DND-41 (cell line): ENCODE data around the gene HMCN1.

Source experiments
- ATAC-seq: fragments of 200-7000 bp; cut with Tn5 transposase; 3 replicates; pipeline ENCODE4 v1.9.1; 2021; ENCODE audit warnings: low read depth; ENCODE audit not compliant: insufficient read depth
- DNase-seq: peaks from one replicate; pipeline ENCODE4 v3.0.0-alpha.2; 2020
- H2AFZ ChIP-seq: 2 replicates; pipeline ENCODE4 v1.6.0; 2012; ENCODE audit warnings: low read depth, low read length
- H3K27ac ChIP-seq: 2 replicates; pipeline ENCODE4 v1.5.1; 2012; ENCODE audit warnings: low read length, inconsistent platforms
- H3K27me3 ChIP-seq: fragments of 200-600 bp; sonication (generic); 2 replicates; pipeline ENCODE4 v1.6.0; 2012; ENCODE audit warnings: low read length, mild to moderate bottlenecking, inconsistent platforms; ENCODE audit not compliant: insufficient read depth, poor library complexity
- H3K36me3 ChIP-seq: 2 replicates; pipeline ENCODE4 v1.5.1; 2012; ENCODE audit warnings: low read length, inconsistent platforms; ENCODE audit not compliant: insufficient read depth
- H3K4me1 ChIP-seq: 2 replicates; pipeline ENCODE4 v1.5.1; 2012; ENCODE audit warnings: mild to moderate bottlenecking, low read length; ENCODE audit not compliant: insufficient read depth
- H3K4me2 ChIP-seq: 2 replicates; pipeline ENCODE4 v1.6.0; 2012; ENCODE audit warnings: mild to moderate bottlenecking, moderate library complexity, low read length, inconsistent platforms; ENCODE audit not compliant: insufficient read depth
- H3K4me3 ChIP-seq, 2 experiments: fragments of 200-600 bp in 1 of 2; shearing (Covaris generic) in 1 of 2; 2 replicates each; pipeline ENCODE4 v1.5.1; 2012 to 2016; ENCODE audit warnings: inconsistent platforms in 2 of 2, low read length in 2 of 2, mild to moderate bottlenecking in 2 of 2, low read depth in 1 of 2, moderate library complexity in 1 of 2
- H3K79me2 ChIP-seq: 2 replicates; pipeline ENCODE4 v1.6.0; 2012; ENCODE audit warnings: low read length, inconsistent platforms; ENCODE audit not compliant: insufficient read depth
- H3K9ac ChIP-seq: 2 replicates; pipeline ENCODE4 v1.6.0; 2012; ENCODE audit warnings: low read depth, mild to moderate bottlenecking, inconsistent platforms, low read length, moderate library complexity
- H3K9me3 ChIP-seq: 2 replicates; pipeline ENCODE4 v1.5.1; 2012; ENCODE audit warnings: low read length, moderate library complexity, mild to moderate bottlenecking, inconsistent platforms; ENCODE audit not compliant: insufficient read depth, severe bottlenecking
- H4K20me1 ChIP-seq: 2 replicates; pipeline ENCODE4 v1.6.0; 2012; ENCODE audit warnings: low read length; ENCODE audit not compliant: insufficient read depth
- EZH2 ChIP-seq: IDR thresholded peaks from 3 replicates; pipeline ENCODE4 v1.6.1; 2012; ENCODE audit warnings: borderline replicate concordance, low read depth, mild to moderate bottlenecking, moderate library complexity, low read length, inconsistent platforms; ENCODE audit not compliant: severe bottlenecking
- TF ChIP-seq, protein P1 (sequence below): IDR thresholded peaks from 2 replicates; pipeline ENCODE4 v1.5.1; 2012; ENCODE audit warnings: borderline replicate concordance, low read length, moderate library complexity, mild to moderate bottlenecking; ENCODE audit not compliant: poor library complexity, severe bottlenecking; ENCODE audit errors: extremely low read depth

Gene HMCN1

DNA sequence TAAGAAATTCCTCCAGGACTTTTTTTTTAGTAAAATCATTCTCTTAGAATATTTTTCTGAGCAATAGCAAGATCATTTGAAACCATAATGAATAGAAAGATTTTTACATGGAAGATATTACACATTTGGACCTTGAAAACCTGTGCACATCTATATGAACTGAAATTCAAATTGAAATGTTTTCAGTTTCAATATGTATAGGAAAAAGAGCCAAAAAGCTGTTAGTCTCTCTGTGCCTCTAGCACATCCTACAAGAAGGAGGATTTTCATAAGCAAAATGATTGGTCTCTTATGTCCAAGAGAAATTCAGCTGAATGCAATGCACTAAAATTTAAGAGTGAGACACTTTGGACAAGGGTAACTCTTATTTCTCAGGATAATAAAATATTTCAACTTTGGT, 8.2 kb downstream of the HMCN1 start:
- DNase-seq (no peak), ATAC-seq (no peak)
- TF ChIP-seq, protein P1, sequence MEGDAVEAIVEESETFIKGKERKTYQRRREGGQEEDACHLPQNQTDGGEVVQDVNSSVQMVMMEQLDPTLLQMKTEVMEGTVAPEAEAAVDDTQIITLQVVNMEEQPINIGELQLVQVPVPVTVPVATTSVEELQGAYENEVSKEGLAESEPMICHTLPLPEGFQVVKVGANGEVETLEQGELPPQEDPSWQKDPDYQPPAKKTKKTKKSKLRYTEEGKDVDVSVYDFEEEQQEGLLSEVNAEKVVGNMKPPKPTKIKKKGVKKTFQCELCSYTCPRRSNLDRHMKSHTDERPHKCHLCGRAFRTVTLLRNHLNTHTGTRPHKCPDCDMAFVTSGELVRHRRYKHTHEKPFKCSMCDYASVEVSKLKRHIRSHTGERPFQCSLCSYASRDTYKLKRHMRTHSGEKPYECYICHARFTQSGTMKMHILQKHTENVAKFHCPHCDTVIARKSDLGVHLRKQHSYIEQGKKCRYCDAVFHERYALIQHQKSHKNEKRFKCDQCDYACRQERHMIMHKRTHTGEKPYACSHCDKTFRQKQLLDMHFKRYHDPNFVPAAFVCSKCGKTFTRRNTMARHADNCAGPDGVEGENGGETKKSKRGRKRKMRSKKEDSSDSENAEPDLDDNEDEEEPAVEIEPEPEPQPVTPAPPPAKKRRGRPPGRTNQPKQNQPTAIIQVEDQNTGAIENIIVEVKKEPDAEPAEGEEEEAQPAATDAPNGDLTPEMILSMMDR: no peak
- no peak for TF ChIP-seq EZH2

DNA sequence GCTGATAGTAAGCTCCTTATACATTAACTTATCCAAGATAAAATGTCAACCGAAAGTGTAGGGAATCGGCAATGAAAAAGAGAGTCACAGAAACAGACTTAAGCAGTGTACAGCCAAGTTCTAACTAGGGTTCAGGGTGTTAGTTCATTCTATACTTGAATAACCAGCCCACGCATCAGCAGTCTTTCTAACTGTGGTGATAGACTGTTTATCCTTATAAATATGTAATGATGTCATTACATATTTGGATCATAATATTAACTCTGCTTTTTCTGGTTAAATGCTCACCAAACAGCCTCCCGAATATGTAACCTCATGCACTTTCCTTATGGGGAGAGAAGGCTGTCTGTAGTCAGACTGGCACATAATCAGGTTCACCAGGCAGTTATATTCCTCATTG, 11.0 kb downstream of the HMCN1 start:
- Histone ChIP-seq H4K20me1 (no peaks in the 10 kb centered on the region), H3K79me2 (no peaks in the 10 kb centered on the region), H3K9ac (no peak overlapping the region), H3K36me3 (no peaks in the 10 kb centered on the region), H3K27me3 (no peaks in the 10 kb centered on the region), H3K4me1 (no peaks in the 10 kb centered on the region), H2AFZ (no peak overlapping the region), H3K4me2 (no peak overlapping the region), H3K9me3 (no peaks in the 10 kb centered on the region), H3K27ac (no peak overlapping the region), H3K4me3 (no peak overlapping the region)
- ATAC-seq (no peak), DNase-seq (no peak)
- TF ChIP-seq EZH2: no peak
- TF ChIP-seq, protein P1: no peak

More for the DNA sequence above, 8.2 kb downstream of the HMCN1 start:
- no peaks in the 10 kb centered on the region for H3K27me3 ChIP-seq
- no peak overlapping the region for H3K9ac ChIP-seq
- no peaks in the 10 kb centered on the region for H4K20me1 ChIP-seq
- no peaks in the 10 kb centered on the region for H3K79me2 ChIP-seq
- H3K9me3 ChIP-seq: no peaks in the 10 kb centered on the region
- no peak overlapping the region for H3K27ac ChIP-seq
- no peak overlapping the region for H2AFZ ChIP-seq
- no peak overlapping the region for H3K4me2 ChIP-seq
- H3K4me3 ChIP-seq: no peak overlapping the region
- no peaks in the 10 kb centered on the region for H3K4me1 ChIP-seq
- H3K36me3 ChIP-seq: no peaks in the 10 kb centered on the region

DNA sequence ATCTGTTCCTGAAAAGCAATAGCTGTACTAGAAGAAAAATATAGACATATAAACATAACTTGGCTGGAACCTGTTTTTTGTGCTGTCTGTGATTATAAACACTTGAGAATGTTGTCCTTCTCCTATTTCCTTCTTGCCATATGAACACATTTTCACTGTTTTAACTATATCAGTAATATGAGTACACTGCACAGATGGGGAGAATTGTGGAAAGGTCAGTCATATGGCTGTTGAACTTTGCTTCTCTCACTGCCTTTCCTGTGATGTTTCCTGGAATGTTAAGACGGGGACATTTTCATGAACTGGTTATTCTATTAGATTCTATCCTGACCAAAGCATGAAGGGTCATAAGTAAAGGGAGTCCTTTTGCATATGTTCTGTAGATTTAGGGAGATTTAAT, 24.9 kb downstream of the HMCN1 start:
- H3K27ac ChIP-seq: no peak overlapping the region
- no peaks in the 10 kb centered on the region for H3K79me2 ChIP-seq
- no peak for TF ChIP-seq EZH2
- TF ChIP-seq, protein P1: no peak
- no peaks in the 10 kb centered on the region for H3K27me3 ChIP-seq
- no peaks in the 10 kb centered on the region for H3K9me3 ChIP-seq
- no peak for DNase-seq
- no peaks in the 10 kb centered on the region for H3K36me3 ChIP-seq
- H3K9ac ChIP-seq: no peak overlapping the region
- H4K20me1 ChIP-seq: no peaks in the 10 kb centered on the region
- no peak overlapping the region for H3K4me3 ChIP-seq
- H3K4me2 ChIP-seq: no peak overlapping the region
- no peak for ATAC-seq
- no peak overlapping the region for H2AFZ ChIP-seq
- no peaks in the 10 kb centered on the region for H3K4me1 ChIP-seq

DNA sequence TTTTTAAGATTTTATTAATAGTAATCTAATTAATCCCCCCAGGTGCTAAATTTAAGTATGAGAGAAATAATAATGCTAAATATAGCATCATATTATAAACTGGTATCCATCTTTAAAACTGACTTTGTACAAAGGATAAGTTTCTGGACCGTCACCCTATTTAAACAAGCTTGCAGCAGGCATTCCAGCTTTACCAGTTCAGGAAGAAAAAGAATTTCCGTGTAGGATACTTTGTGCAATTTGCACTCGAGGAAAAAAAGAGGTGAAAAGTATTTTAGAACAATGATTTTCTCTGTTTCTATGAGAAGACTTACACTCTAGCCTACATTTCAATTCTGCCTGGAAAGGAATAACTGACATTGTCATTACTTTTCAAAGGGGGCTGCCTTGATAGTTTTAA, 27.6 kb downstream of the HMCN1 start:
- H3K4me3 ChIP-seq: no peak overlapping the region
- TF ChIP-seq, protein P1: no peak
- TF ChIP-seq EZH2: no peak
- ATAC-seq (no peak), DNase-seq (no peak)
- no peak overlapping the region for H3K4me2 ChIP-seq
- no peak overlapping the region for H3K9ac ChIP-seq
- H3K4me1 ChIP-seq: no peaks in the 10 kb centered on the region
- no peaks in the 10 kb centered on the region for H3K9me3 ChIP-seq
- H2AFZ ChIP-seq: no peak overlapping the region
- no peaks in the 10 kb centered on the region for H3K79me2 ChIP-seq
- no peaks in the 10 kb centered on the region for H3K27me3 ChIP-seq
- no peaks in the 10 kb centered on the region for H4K20me1 ChIP-seq
- H3K36me3 ChIP-seq: no peaks in the 10 kb centered on the region
- H3K27ac ChIP-seq: no peak overlapping the region
